ENCODE results near the gene NRXN3. TPM values are rescaled to one million over a fixed set of nuclear protein-coding genes. Genes with fewer than 3 reads are reported as not detected.

Gene NRXN3
- total and polyA plus RNA-seq, 4 donors, result 0.07 to 1.2 (median 0.23) TPM

DNA sequence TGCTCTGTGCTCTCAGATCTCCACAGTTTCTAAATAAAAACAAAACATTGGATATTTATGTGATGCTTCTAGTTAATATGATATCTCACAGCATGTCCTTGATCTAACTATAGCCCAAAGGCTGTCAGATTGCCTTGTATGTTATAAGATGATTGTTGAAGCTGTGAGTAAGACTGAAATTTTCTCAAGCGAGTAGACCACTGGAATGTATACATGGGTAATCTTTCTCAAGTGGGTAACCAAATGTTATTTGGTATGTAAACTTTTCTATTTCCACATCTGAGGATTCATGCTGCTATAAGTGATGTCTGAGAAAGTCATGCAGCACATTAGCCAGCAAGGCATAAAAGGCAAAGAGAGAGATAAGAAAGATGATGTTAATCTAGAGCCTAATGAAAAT is 886.7 kb downstream of the NRXN3 start:
- Histone ChIP-seq H3K36me3 (ENCODE audit: control insufficient read depth in 4 of 4, insufficient read depth in 3 of 4, low read depth in 1 of 4, low read length in 3 of 4) (no peaks in the 10 kb centered on the region), H3K27me3 (ENCODE audit: control insufficient read depth in 4 of 4, insufficient read depth in 4 of 4, low read length in 3 of 4) (no peaks in the 10 kb centered on the region), H3K9ac (ENCODE audit: low read depth in 1 of 2, low read length in 2 of 2) (no peak overlapping the region), H3K4me1 (ENCODE audit: control insufficient read depth in 4 of 4, insufficient read depth in 4 of 4, low read length in 3 of 4) (no peaks in the 10 kb centered on the region), H3K9me3 (ENCODE audit: control insufficient read depth in 4 of 4, low read length in 3 of 4) (no peaks in the 10 kb centered on the region), H3K4me3 (ENCODE audit: low read depth in 1 of 3, low read length in 3 of 3) (no peak overlapping the region), H3K27ac (ENCODE audit: low read depth in 1 of 2, low read length in 2 of 2) (no peak overlapping the region)
- no peak for DNase-seq (ENCODE audit: low spot score)
- 76% methylated on average over 1 of the region's 1 CpG for WGBS
- TF ChIP-seq RAD21 (IDR thresholded peaks at IDR 0.05) (no peak), RXRA (IDR thresholded peaks at IDR 0.05) (no peak), FOXA1 (IDR thresholded peaks at IDR 0.05) (no peak), HNF4A (conservative IDR thresholded peaks at IDR 0.05) (no peak), JUND (IDR thresholded peaks at IDR 0.05) (no peak), HNF4G (IDR thresholded peaks at IDR 0.05) (no peak), SP1 (IDR thresholded peaks at IDR 0.05) (no peak), NR2F2 (IDR thresholded peaks at IDR 0.05) (no peak), YY1 (IDR thresholded peaks at IDR 0.05) (no peak), EGR1 (IDR thresholded peaks at IDR 0.05; ENCODE audit: low read depth in 2 of 2) (no peak), FOXA2 (IDR thresholded peaks at IDR 0.05) (no peak), TAF1 (conservative IDR thresholded peaks at IDR 0.05) (no peak)
- TF ChIP-seq, protein P1, sequence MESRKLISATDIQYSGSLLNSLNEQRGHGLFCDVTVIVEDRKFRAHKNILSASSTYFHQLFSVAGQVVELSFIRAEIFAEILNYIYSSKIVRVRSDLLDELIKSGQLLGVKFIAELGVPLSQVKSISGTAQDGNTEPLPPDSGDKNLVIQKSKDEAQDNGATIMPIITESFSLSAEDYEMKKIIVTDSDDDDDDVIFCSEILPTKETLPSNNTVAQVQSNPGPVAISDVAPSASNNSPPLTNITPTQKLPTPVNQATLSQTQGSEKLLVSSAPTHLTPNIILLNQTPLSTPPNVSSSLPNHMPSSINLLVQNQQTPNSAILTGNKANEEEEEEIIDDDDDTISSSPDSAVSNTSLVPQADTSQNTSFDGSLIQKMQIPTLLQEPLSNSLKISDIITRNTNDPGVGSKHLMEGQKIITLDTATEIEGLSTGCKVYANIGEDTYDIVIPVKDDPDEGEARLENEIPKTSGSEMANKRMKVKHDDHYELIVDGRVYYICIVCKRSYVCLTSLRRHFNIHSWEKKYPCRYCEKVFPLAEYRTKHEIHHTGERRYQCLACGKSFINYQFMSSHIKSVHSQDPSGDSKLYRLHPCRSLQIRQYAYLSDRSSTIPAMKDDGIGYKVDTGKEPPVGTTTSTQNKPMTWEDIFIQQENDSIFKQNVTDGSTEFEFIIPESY (IDR thresholded peaks at IDR 0.05), result no peak
- TF ChIP-seq, protein P2, sequence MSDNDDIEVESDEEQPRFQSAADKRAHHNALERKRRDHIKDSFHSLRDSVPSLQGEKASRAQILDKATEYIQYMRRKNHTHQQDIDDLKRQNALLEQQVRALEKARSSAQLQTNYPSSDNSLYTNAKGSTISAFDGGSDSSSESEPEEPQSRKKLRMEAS (IDR thresholded peaks at IDR 0.05), result no peak
- TF ChIP-seq, protein P3, sequence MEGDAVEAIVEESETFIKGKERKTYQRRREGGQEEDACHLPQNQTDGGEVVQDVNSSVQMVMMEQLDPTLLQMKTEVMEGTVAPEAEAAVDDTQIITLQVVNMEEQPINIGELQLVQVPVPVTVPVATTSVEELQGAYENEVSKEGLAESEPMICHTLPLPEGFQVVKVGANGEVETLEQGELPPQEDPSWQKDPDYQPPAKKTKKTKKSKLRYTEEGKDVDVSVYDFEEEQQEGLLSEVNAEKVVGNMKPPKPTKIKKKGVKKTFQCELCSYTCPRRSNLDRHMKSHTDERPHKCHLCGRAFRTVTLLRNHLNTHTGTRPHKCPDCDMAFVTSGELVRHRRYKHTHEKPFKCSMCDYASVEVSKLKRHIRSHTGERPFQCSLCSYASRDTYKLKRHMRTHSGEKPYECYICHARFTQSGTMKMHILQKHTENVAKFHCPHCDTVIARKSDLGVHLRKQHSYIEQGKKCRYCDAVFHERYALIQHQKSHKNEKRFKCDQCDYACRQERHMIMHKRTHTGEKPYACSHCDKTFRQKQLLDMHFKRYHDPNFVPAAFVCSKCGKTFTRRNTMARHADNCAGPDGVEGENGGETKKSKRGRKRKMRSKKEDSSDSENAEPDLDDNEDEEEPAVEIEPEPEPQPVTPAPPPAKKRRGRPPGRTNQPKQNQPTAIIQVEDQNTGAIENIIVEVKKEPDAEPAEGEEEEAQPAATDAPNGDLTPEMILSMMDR (IDR thresholded peaks at IDR 0.05; ENCODE audit: low read depth, low read length, missing input control), result no peak

DNA sequence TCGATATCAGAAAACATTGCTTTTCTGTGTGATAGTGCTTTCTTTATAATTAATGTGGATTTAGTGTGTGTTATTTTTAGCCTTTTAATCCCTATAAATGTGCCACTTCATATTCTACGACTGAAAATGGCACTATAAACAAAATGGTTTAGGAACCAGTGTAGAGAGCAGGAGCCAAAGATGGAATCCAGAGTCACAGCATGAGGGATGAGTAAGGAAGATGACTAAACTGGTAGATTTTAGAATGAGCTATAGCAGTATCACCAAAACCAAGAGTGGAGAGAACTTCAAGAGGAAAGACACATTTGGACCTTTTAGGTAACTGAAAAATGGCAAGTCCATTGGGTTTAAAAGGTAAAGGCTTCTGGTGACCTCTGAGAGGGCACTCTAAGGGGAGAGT is 887.2 kb downstream of the NRXN3 start:
- Histone ChIP-seq H3K27ac (ENCODE audit: low read depth in 1 of 2, low read length in 2 of 2) (no peak overlapping the region), H3K4me3 (ENCODE audit: low read depth in 1 of 3, low read length in 3 of 3) (no peak overlapping the region), H3K4me1 (ENCODE audit: control insufficient read depth in 4 of 4, insufficient read depth in 4 of 4, low read length in 3 of 4) (no peaks in the 10 kb centered on the region), H3K27me3 (ENCODE audit: control insufficient read depth in 4 of 4, insufficient read depth in 4 of 4, low read length in 3 of 4) (no peaks in the 10 kb centered on the region), H3K36me3 (ENCODE audit: control insufficient read depth in 4 of 4, insufficient read depth in 3 of 4, low read depth in 1 of 4, low read length in 3 of 4) (no peaks in the 10 kb centered on the region), H3K9ac (ENCODE audit: low read depth in 1 of 2, low read length in 2 of 2) (no peak overlapping the region), H3K9me3 (ENCODE audit: control insufficient read depth in 4 of 4, low read length in 3 of 4) (no peaks in the 10 kb centered on the region)
- WGBS, result 70% methylated on average over 2 of the region's 2 CpGs
- TF ChIP-seq RAD21 (IDR thresholded peaks at IDR 0.05), result no peak
- TF ChIP-seq JUND (IDR thresholded peaks at IDR 0.05), result no peak
- no peak for TF ChIP-seq FOXA2 (IDR thresholded peaks at IDR 0.05)
- no peak for TF ChIP-seq TAF1 (conservative IDR thresholded peaks at IDR 0.05)
- TF ChIP-seq, protein P3 (IDR thresholded peaks at IDR 0.05; ENCODE audit: low read depth, low read length, missing input control), result no peak
- no peak for TF ChIP-seq EGR1 (IDR thresholded peaks at IDR 0.05; ENCODE audit: low read depth in 2 of 2)
- no peak for TF ChIP-seq YY1 (IDR thresholded peaks at IDR 0.05)
- TF ChIP-seq NR2F2 (IDR thresholded peaks at IDR 0.05), result no peak
- TF ChIP-seq GABPA (IDR thresholded peaks at IDR 0.05 in 1 of 2, conservative IDR thresholded peaks at IDR 0.05 in 1 of 2), result no peak
- TF ChIP-seq, protein P2 (IDR thresholded peaks at IDR 0.05), result no peak
- TF ChIP-seq HNF4G (IDR thresholded peaks at IDR 0.05), result no peak
- DNase-seq (ENCODE audit: low spot score), result no peak
